ENCODE measurements around the gene RAB1A. TPM values are rescaled to one million over a fixed set of nuclear protein-coding genes. Genes with fewer than 3 reads are reported as not detected.

Gene RAB1A
- total RNA-seq, 4 donors from 2014 or later = 36.4 to 71.3 (median 43.7) TPM

GRCh38 chr2:65081232-65081685 lies 48.6 kb downstream of the RAB1A start:
- ATAC-seq (peak in 1 of 2 donors; percentile 20), DNase-seq (no peak)
- intact Hi-C loops (cut with DNase I; ENCODE audit: low total_unique reads) = no loop called here
- H3K9me3 ChIP-seq = no peaks in the 10 kb centered on the region
- H3K4me1 ChIP-seq = peaks cover 4 to 5% of the 10 kb centered on the region in 2 donors
- no peaks in the 10 kb centered on the region for H3K27me3 ChIP-seq
- TF ChIP-seq POLR2A (IDR thresholded peaks at IDR 0.05) (no peak), CTCF (IDR thresholded peaks at IDR 0.05 in 4 of 5, conservative IDR thresholded peaks at IDR 0.05 in 1 of 5) (no peak)
- no peak overlapping the region for H3K4me3 ChIP-seq
- peak overlapping the region in 1 of 4 donors; percentile 27 for H3K27ac ChIP-seq
- in situ Hi-C loops (cut with MboI; ENCODE audit: low sequenced_read_pairs in 4 of 4) = no loop called here
- peaks cover 0 to 89% of the 10 kb centered on the region in 2 donors for H3K36me3 ChIP-seq

GRCh38 chr2:65079017-65079416 lies 50.9 kb downstream of the RAB1A start:
- DNase-seq (no peak), ATAC-seq (no peak)
- H3K4me3 ChIP-seq = no peak overlapping the region
- no peak for TF ChIP-seq CTCF (IDR thresholded peaks at IDR 0.05 in 4 of 5, conservative IDR thresholded peaks at IDR 0.05 in 1 of 5)
- TF ChIP-seq POLR2A (IDR thresholded peaks at IDR 0.05) = no peak
- in situ Hi-C loops (cut with MboI; ENCODE audit: low sequenced_read_pairs in 4 of 4) (loop anchor here in 1 of 4 donors (10.0 kb wide), 1 partner anchor 46 kb away; no protein-coding TSS in a partner anchor), intact Hi-C loops (cut with DNase I; ENCODE audit: low total_unique reads) (no loop called here)
- no peaks in the 10 kb centered on the region for H3K27me3 ChIP-seq
- H3K9me3 ChIP-seq = no peaks in the 10 kb centered on the region
- peaks cover 0 to 68% of the 10 kb centered on the region in 2 donors for H3K36me3 ChIP-seq
- no peak overlapping the region for H3K27ac ChIP-seq
- H3K4me1 ChIP-seq = peaks cover 25 to 27% of the 10 kb centered on the region in 2 donors

- H3K4me3 ChIP-seq = no peak overlapping the region
- no peaks in the 10 kb centered on the region for H3K9me3 ChIP-seq
- peaks cover 0 to 57% of the 10 kb centered on the region in 2 donors for H3K36me3 ChIP-seq
- in situ Hi-C loops (cut with MboI; ENCODE audit: low sequenced_read_pairs in 4 of 4) = loop anchor here in 1 of 4 donors (10.0 kb wide), 1 partner anchor 47 kb away; no protein-coding TSS in a partner anchor
- DNase-seq = no peak
- TF ChIP-seq POLR2A (IDR thresholded peaks at IDR 0.05) (no peak), CTCF (IDR thresholded peaks at IDR 0.05 in 4 of 5, conservative IDR thresholded peaks at IDR 0.05 in 1 of 5) (no peak)
- H3K4me1 ChIP-seq = peaks cover 36 to 38% of the 10 kb centered on the region in 2 donors
- peak overlapping the region in 1 of 4 donors; percentile 24 for H3K27ac ChIP-seq
- no peaks in the 10 kb centered on the region for H3K27me3 ChIP-seq
- no peak for ATAC-seq
- intact Hi-C loops (cut with DNase I; ENCODE audit: low total_unique reads) = no loop called here
Observed at GRCh38 chr2:65077898-65078297, 52.0 kb downstream of the RAB1A start.

- no peaks in the 10 kb centered on the region for H3K9me3 ChIP-seq
- intact Hi-C loops (cut with DNase I; ENCODE audit: low total_unique reads) = no loop called here
- H3K4me1 ChIP-seq = peaks cover 41 to 43% of the 10 kb centered on the region in 2 donors
- DNase-seq (no peak), ATAC-seq (peak; percentile 2 to 14)
- no peak overlapping the region for H3K4me3 ChIP-seq
- peak overlapping the region; percentile 40 to 84 (median 70) for H3K27ac ChIP-seq
- H3K36me3 ChIP-seq = peaks cover 0 to 57% of the 10 kb centered on the region in 2 donors
- no peaks in the 10 kb centered on the region for H3K27me3 ChIP-seq
- in situ Hi-C loops (cut with MboI; ENCODE audit: low sequenced_read_pairs in 4 of 4) = loop anchor here in 1 of 4 donors (10.0 kb wide), 1 partner anchor 48 kb away; no protein-coding TSS in a partner anchor
- no peak for TF ChIP-seq POLR2A (IDR thresholded peaks at IDR 0.05)
- TF ChIP-seq CTCF (IDR thresholded peaks at IDR 0.05 in 4 of 5, conservative IDR thresholded peaks at IDR 0.05 in 1 of 5) = no peak
Observed at GRCh38 chr2:65076345-65076710, 53.6 kb downstream of the RAB1A start.
